Esophagus muscularis mucosa (tissue), 3 donors: ENCODE data around the gene PHKB.

ENCODE experiments used
- CTCF ChIP-seq, 3 experiments: fragments of 200-600 bp in 2 of 3; fragments of 450-650 bp in 1 of 3; sonication (generic) in 2 of 3; IDR thresholded peaks; one replicate each; pipeline ENCODE4 v1.5.1; 2017 to 2019; ENCODE audit warnings: antibody characterized with exemption in 3 of 3, mild to moderate bottlenecking in 2 of 3, moderate library complexity in 1 of 3
- POLR2A ChIP-seq: fragments of 450-650 bp; IDR thresholded peaks from one replicate; pipeline ENCODE4 v1.6.1; 2017; ENCODE audit warnings: antibody characterized with exemption, moderate library complexity, mild to moderate bottlenecking, low read depth

GRCh38 chr16:47722046-47722445 lies 260.9 kb downstream of the PHKB start:
- TF ChIP-seq POLR2A, result no peak
- TF ChIP-seq CTCF (IDR thresholded peaks at IDR 0.05), result no peak
